A673 (cell line): ENCODE measurements around the gene FLVCR2. TPM values are rescaled to one million over a fixed set of nuclear protein-coding genes. Genes with fewer than 3 reads are reported as not detected.

Experiments
- BruUV-seq: library from RNA; stranded (reverse); fragments of 400-500 nt; replicated peaks from 2 replicates; lab custom pipeline; 2021; lab: Mats Ljungman, UMichigan
- CTCF ChIA-PET: fragments of 300-600 bp; sonication (Branson Sonifier 250); formaldehyde crosslinking; loops from one replicate; lab custom pipeline; 2022; ENCODE audit warnings: antibody characterized with exemption; lab: Charles Lee
- POLR2A ChIA-PET: fragments of 300-600 bp; sonication (Branson Sonifier 250); formaldehyde crosslinking; loops from one replicate; lab custom pipeline; 2022; ENCODE audit warnings: antibody characterized with exemption; ENCODE audit not compliant: low non-redundant PET; lab: Charles Lee
- DNase-seq: peaks from one replicate; pipeline ENCODE4 v3.0.0-alpha.2; 2015; ENCODE audit warnings: low spot score
- H3K27ac ChIP-seq: fragments of 200-600 bp; sonication (generic); 2 replicates; pipeline ENCODE4 v1.5.1; 2016; ENCODE audit warnings: mixed run types, low read depth, mild to moderate bottlenecking, mixed read lengths, antibody characterized with exemption, low read length; ENCODE audit not compliant: poor library complexity, severe bottlenecking
- H3K27me3 ChIP-seq: fragments of 200-600 bp; sonication (generic); replicated peaks from 2 replicates; pipeline ENCODE4 v1.6.1; 2017; ENCODE audit warnings: mixed run types, low read depth, mild to moderate bottlenecking, mixed read lengths, antibody characterized with exemption, low read length; ENCODE audit not compliant: insufficient read depth, poor library complexity
- H3K36me3 ChIP-seq: fragments of 200-600 bp; sonication (generic); 2 replicates; pipeline ENCODE4 v1.6.1; 2016; ENCODE audit warnings: mixed run types, mild to moderate bottlenecking, mixed read lengths, antibody characterized with exemption, low read length; ENCODE audit not compliant: insufficient read depth, poor library complexity, severe bottlenecking
- H3K4me1 ChIP-seq: fragments of 200-600 bp; sonication (generic); 2 replicates; pipeline ENCODE4 v1.6.1; 2017; ENCODE audit warnings: mixed run types, mild to moderate bottlenecking, mixed read lengths, antibody characterized with exemption, low read length; ENCODE audit not compliant: insufficient read depth, poor library complexity, severe bottlenecking
- H3K4me3 ChIP-seq: fragments of 200-600 bp; sonication (generic); 2 replicates; pipeline ENCODE4 v1.5.1; 2016; ENCODE audit warnings: low read depth, mixed run types, mild to moderate bottlenecking, mixed read lengths, low read length; ENCODE audit not compliant: poor library complexity, severe bottlenecking
- H3K9me3 ChIP-seq: fragments of 200-600 bp; sonication (generic); 2 replicates; pipeline ENCODE4 v1.6.1; 2016; ENCODE audit warnings: mixed run types, low read depth, mild to moderate bottlenecking, mixed read lengths, antibody characterized with exemption, low read length; ENCODE audit not compliant: poor library complexity, severe bottlenecking
- CTCF ChIP-seq: fragments of 300-800, 200-600 bp; sonication (generic); conservative IDR thresholded peaks from 2 replicates; pipeline ENCODE4 v1.5.1; 2017; ENCODE audit warnings: low read depth, mild to moderate bottlenecking, antibody characterized with exemption, low read length, moderate library complexity, mixed read lengths
- EZH2 ChIP-seq: fragments of 200-600 bp; sonication (generic); IDR thresholded peaks from 2 replicates; pipeline ENCODE4 v1.6.1; 2017; ENCODE audit warnings: borderline replicate concordance, low read depth, mild to moderate bottlenecking, mixed read lengths, antibody characterized with exemption, low read length; ENCODE audit not compliant: poor library complexity, severe bottlenecking
- intact Hi-C: fragments of 100-400 bp; cut with micrococcal nuclease; formaldehyde crosslinking; loops from one replicate; pipeline ENCODE4 v1.10.0; 2022; ENCODE audit not compliant: unreplicated experiment
- total RNA-seq: library from RNA; stranded (reverse); gene quantifications from 2 replicates; pipeline ENCODE4 v1.2.3, GENCODE V29; 2021

Gene FLVCR2
- total RNA-seq, 1 experiment from 2014 or later = 3.5 TPM

GRCh38 chr14:75568791-75569190, 9.6 kb upstream of the FLVCR2 start:
- Histone ChIP-seq H3K4me1 (no peaks in the 10 kb centered on the region), H3K27ac (no peak overlapping the region), H3K36me3 (no peaks in the 10 kb centered on the region), H3K9me3 (no peaks in the 10 kb centered on the region), H3K4me3 (no peak overlapping the region), H3K27me3 (peaks cover 15% of the 10 kb centered on the region)
- no TSS peak for BruUV-seq
- intact Hi-C loops = loop anchor here (10.0 kb wide), 1 partner anchor 444 kb away; the partner anchor contains the start of gene NEK9
- POLR2A ChIA-PET = no interaction called here
- TF ChIP-seq EZH2 = no peak
- no peak for TF ChIP-seq CTCF
- DNase-seq = no peak
- CTCF ChIA-PET = no interaction called here

GRCh38 chr14:75570797-75571196, 7.6 kb upstream of the FLVCR2 start:
- ChIA-PET CTCF (no interaction called here), POLR2A (no interaction called here)
- no peak overlapping the region for H3K27ac ChIP-seq
- H3K9me3 ChIP-seq = no peaks in the 10 kb centered on the region
- intact Hi-C loops = no loop called here
- no TSS peak for BruUV-seq
- no peak for DNase-seq
- H3K4me3 ChIP-seq = no peak overlapping the region
- H3K36me3 ChIP-seq = no peaks in the 10 kb centered on the region
- H3K4me1 ChIP-seq = no peaks in the 10 kb centered on the region
- H3K27me3 ChIP-seq = peaks cover 13% of the 10 kb centered on the region
- TF ChIP-seq CTCF = no peak
- no peak for TF ChIP-seq EZH2

- intact Hi-C loops = no loop called here
- Histone ChIP-seq H3K4me3 (no peak overlapping the region), H3K4me1 (no peaks in the 10 kb centered on the region), H3K36me3 (no peaks in the 10 kb centered on the region), H3K9me3 (no peaks in the 10 kb centered on the region), H3K27ac (no peak overlapping the region), H3K27me3 (peaks cover 13% of the 10 kb centered on the region)
- POLR2A ChIA-PET = no interaction called here
- DNase-seq = no peak
- CTCF ChIA-PET = interaction anchor here (1.5 kb wide), 1 partner anchor 11 kb away, joined by 5 read pairs; no protein-coding TSS in a partner anchor
- BruUV-seq = no TSS peak
- TF ChIP-seq EZH2 = no peak
- no peak for TF ChIP-seq CTCF
Measured at GRCh38 chr14:75572104-75572503, 6.3 kb upstream of the FLVCR2 start.
